Ectodermal cell (in vitro differentiated cells): ENCODE measurements around the gene OR2J3.
"Not testable (repeated sequence)": the region's sequence is repeated elsewhere in the genome, so short reads cannot be mapped to it uniquely, and the experiment has no call there.

ENCODE experiments used
- H3K27ac ChIP-seq: 2 replicates; pipeline ENCODE4 v1.7.0; 2013; ENCODE audit warnings: mild to moderate bottlenecking, low read depth, low read length; ENCODE audit not compliant: insufficient read depth, poor library complexity, severe bottlenecking
- H3K27me3 ChIP-seq: 2 replicates; pipeline ENCODE4 v1.7.0; 2013; ENCODE audit warnings: mild to moderate bottlenecking, low read length; ENCODE audit not compliant: insufficient read depth, control insufficient read depth, poor library complexity, severe bottlenecking
- H3K36me3 ChIP-seq: one replicate; pipeline ENCODE4 v1.7.0; 2013; ENCODE audit warnings: low read length; ENCODE audit not compliant: control insufficient read depth, insufficient read depth
- H3K4me1 ChIP-seq: one replicate; pipeline ENCODE4 v1.7.0; 2013; ENCODE audit warnings: low read length; ENCODE audit not compliant: control insufficient read depth, insufficient read depth
- H3K4me3 ChIP-seq: 2 replicates; pipeline ENCODE4 v1.7.0; 2013; ENCODE audit warnings: low read depth, low read length, control low read depth; ENCODE audit not compliant: insufficient read depth
- H3K9me3 ChIP-seq: 2 replicates; pipeline ENCODE4 v1.7.0; 2013; ENCODE audit warnings: mild to moderate bottlenecking, low read length, moderate library complexity; ENCODE audit not compliant: control insufficient read depth
- WGBS, 2 experiments: methylation state at CpG; one replicate each; pipeline ENCODE4 v1.1.7; 2013; ENCODE audit warnings: missing lambda C conversion rate in 2 of 2; 5-methylcytosine and 5-hydroxymethylcytosine counted together

OR2J3 gene

GRCh38 chr6:29155182-29155581 is 47.3 kb downstream of the OR2J3 start:
- not testable (repeated sequence) for H3K36me3 ChIP-seq, H3K27ac ChIP-seq, H3K27me3 ChIP-seq, H3K4me1 ChIP-seq, H3K4me3 ChIP-seq, H3K9me3 ChIP-seq
- 69 to 95% methylated on average over 1 of the region's 1 CpG for WGBS, 2 experiments

GRCh38 chr6:29159922-29160321 is 52.1 kb downstream of the OR2J3 start:
- not testable (repeated sequence) for H3K27me3 ChIP-seq, H3K27ac ChIP-seq, H3K36me3 ChIP-seq, H3K4me3 ChIP-seq, H3K9me3 ChIP-seq, H3K4me1 ChIP-seq
- 98 to 99% methylated on average over 12 to 13 of the region's 29 CpGs for whole genome bisulfite sequencing, 2 experiments
